ENCODE results near the gene TF. TPM values are rescaled to one million over a fixed set of nuclear protein-coding genes. Genes with fewer than 3 reads are reported as not detected.

Gene TF
- total RNA-seq, 1 experiment from 2014 or later, result not detected

GRCh38 chr3:133747373-133747772, 1.2 kb downstream of the TF start:
- no peak for DNase-seq (ENCODE audit: low spot score)

- DNase-seq (ENCODE audit: low spot score), result no peak
Measured at GRCh38 chr3:133747907-133748639, 1.9 kb downstream of the TF start.

DNA sequence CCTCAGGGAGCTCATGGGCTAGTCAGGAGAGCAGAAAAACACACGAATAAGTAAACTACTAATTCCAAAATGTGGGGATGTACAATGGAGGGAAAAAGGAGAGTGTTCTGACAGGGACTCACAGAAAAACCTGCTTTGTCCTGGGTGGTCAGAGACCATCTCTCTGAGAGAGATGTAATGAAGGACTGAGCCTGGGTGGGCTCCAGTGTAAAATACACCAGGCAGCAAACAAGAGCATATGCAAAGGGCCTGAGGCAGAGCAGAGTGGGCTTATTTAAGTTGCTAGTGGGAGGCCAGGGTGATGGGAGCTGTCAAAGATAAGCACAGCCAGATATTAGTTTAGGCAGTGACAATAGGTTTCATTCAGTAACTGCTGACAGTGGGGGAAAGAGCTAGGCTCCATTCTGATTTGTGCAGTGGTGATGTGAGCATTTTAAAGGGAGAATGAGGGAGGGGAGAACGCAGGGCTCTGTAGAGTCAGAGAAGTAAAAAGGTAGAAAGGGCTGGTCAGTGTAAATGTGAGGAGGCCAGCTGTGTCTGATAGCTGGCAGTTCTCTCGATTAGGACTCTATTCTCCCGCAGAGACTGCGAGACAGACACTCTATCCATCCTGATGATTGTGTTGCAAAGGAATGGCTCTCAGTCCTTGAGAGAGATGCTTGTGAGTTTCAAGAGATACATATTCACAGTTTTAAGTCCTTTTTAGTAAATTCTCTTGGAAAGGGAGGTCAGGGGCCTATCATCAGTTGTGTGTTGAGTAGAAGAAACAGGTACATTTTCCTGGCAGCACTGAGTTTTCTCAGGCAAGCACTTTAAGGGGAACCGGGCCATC, 3.5 kb downstream of the TF start:
- no peak for DNase-seq (ENCODE audit: low spot score)

DNA sequence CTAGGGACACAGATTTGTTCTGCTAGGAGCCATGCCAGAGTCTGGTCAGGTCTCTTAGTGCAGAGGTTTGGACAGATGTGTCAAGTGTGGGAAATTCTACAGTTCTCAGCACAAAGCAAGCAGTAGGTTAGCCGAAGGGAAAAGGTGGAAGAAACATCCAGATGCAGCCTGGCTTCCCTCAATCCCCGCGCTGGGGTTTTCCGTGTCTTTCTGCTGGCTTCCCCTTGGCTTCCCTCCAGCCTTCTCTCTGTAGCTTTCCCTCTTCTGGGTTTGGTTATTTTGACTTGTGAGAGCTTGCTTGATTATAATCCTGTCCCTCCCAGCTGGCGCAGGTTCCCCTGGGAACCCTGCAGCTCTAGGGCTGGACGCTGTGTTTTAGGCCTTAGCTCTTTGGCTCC, 4.1 kb downstream of the TF start:
- no peak for DNase-seq (ENCODE audit: low spot score)

GRCh38 chr3:133753107-133753778, 7.0 kb downstream of the TF start:
- DNase-seq (ENCODE audit: low spot score), result no peak

DNA sequence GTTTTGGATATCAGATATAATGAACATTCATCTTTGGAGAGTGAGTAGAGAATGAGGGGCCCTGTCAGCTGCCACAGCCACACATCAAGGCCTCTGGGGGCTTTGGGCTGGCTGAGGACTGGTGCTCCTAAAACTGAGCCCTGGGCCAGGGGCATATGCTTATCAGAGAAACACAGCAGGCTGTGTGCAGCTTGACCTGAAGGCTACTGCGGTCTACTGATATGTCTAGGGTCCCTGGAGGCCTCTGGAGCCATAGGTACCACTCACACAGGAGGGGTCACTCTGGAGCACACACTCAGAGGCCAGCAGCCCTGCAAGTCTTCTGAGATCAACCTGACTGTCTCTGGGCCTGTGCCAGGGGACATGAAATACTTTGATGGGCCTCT, 7.6 kb downstream of the TF start:
- DNase-seq (ENCODE audit: low spot score), result no peak

- no peak for DNase-seq (ENCODE audit: low spot score)
Measured at GRCh38 chr3:133754455-133754854, 8.3 kb downstream of the TF start.

DNA sequence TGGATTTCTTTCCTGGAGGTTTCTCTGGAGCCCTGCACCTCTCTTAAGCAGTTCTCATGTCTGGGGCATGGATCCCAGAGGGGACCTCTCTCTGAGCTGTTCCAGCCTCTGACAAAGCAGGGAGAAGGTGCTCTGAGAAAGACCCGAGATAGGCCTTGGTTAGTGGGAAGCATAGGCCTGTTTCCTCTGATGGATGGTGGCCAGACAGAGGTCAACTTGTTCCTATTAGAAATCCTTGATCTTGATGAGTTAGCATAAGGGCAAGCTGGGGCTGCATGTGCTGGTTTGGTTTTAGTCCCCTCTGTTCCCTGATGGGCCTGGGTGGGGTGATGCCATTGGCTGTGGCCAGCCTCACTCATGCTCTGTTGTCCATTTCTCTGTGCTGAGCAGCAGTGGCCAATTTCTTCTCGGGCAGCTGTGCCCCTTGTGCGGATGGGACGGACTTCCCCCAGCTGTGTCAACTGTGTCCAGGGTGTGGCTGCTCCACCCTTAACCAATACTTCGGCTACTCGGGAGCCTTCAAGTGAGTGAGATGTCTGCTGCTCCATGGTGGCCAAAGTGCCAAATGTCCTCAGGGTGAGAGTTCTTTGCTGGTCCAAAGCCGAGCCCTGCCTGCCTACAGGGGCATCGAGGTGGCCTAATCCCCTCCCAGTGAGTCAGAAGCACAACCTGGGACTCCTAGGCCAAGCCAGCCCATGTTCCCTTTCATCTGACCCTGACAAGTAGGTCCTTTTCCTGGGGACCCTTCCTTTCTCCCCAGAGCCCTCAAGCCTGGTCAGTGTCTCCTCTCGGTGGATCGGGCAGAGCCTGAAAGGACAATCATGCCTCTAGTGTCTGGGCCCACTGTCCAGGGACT, 9.0 kb downstream of the TF start:
- no peak for DNase-seq (ENCODE audit: low spot score)

GRCh38 chr3:133756716-133757694, 10.8 kb downstream of the TF start:
- no peak for DNase-seq (ENCODE audit: low spot score)

DNA sequence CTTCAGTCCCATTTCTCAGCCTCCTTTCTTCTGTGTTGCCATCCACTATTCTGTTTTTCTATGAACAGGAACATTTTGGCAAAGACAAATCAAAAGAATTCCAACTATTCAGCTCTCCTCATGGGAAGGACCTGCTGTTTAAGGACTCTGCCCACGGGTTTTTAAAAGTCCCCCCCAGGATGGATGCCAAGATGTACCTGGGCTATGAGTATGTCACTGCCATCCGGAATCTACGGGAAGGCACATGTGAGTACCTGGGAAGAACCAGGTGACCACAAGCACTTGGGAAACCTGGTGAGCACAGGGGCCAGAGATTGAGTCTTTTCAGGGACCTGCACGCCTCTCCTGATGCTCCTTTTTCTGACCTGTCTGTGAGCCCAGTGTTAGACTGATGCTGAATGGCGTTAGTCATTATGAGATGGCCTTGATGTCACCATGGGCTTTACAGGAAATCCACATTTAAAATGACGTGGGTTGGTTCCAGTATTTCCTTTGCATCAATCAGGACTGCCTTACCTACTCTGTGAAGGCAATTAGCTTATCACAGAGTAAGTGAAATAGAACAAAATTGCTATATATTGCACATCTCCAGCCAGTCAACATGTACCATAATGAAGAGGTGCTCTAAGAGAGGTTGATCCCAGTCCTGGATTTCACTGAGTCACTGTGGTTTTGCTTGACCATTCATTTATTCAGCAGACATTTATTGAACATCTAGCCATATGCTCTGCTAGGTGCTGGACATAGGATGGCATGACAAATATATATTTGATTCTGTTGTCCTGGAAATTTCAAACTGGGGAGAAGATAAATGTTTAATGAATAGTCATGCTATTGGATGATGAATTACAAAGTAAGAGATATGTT, 11.7 kb downstream of the TF start:
- DNase-seq (ENCODE audit: low spot score), result no peak

DNA sequence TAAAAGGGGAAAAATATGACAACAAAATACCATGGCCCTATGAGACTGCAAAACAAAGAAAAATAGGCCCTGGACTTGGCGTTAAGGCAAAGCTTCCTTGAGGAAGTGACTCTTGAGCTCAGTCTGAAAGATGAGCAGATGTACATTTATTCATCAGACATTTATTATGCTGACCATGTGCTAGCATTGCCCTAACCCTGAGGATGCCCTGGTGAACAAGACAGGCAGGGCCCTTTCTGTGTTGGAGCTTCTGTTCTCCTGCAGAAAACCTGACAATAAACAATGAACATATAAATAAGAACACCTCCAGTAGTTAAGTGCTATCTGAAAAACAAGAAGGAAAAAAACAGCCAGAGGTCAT, 12.4 kb downstream of the TF start:
- DNase-seq (ENCODE audit: low spot score), result no peak

DNA sequence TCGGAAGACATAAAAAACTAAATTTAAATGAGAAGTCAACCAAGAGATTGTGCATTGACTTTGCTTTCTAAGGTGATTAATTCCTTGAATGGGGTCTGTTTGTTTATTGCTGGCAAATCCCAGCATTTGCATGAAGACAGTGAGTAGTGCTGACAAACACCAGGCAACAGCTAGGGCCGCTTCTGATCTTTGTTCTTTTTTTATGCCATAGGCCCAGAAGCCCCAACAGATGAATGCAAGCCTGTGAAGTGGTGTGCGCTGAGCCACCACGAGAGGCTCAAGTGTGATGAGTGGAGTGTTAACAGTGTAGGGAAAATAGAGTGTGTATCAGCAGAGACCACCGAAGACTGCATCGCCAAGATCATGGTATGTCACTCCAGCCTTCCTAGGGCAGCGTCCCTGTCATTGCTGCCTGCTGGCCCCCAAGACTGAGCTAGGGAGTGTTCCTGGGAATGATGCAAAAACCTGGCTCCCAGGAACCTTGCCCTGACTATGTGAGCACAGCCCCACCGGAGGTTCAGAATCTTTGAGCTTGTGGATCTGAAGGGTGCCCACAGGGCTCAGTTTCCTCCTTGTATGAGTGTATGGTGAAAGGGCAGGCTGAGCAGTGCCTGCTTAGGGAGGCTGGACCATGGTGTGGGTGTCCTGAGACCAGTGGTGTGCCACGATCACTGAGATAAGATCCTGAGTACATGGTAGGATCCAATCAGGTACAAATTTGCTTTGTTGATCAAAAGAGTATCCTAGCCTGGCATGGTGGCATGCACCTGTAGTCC, 13.0 kb downstream of the TF start:
- no peak for DNase-seq (ENCODE audit: low spot score)

- DNase-seq (ENCODE audit: low spot score), result no peak
Measured at GRCh38 chr3:133759740-133760305, 13.6 kb downstream of the TF start.

GRCh38 chr3:133760916-133761315, 14.7 kb downstream of the TF start:
- DNase-seq (ENCODE audit: low spot score), result no peak

DNA sequence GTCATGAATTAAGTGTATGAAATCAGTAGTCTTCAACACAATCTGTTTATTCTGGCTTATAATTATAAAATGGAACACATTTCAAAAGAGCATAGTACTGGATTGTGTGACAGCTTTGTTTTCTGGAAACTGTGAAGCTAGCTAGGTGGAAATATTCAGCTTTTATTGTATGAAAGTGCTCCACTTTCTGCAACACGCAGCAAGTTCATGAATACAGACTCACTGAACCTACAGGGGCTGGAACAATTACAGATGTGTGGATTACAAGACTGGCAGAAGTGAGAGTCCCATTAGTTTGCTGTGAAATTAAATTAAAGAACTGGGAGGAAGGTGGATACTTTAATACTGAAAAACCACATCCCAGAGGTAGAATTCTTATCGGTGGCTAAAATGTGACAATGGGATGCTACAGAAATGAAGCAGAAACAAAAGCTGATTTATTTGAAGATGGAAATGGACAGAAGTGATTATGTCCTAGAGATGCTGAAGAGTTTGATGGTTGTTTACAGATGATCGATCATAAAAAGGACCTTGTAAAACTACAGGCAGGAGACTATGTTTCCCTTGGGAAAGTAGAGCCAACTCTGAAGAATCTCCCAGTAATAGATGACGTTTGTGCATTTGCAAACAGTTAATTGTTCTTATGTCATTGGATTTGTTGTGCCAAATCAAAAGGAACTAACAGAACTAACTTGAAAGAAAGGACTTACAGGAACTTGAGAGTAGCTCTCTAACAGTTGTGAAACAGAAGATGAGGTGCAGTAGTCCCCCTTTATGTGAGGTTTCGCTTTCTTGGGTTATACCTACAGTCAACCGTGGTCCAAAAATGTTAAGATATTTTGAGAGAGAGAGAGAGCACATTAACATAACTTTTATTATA, 15.7 kb downstream of the TF start:
- no peak for DNase-seq (ENCODE audit: low spot score)

DNA sequence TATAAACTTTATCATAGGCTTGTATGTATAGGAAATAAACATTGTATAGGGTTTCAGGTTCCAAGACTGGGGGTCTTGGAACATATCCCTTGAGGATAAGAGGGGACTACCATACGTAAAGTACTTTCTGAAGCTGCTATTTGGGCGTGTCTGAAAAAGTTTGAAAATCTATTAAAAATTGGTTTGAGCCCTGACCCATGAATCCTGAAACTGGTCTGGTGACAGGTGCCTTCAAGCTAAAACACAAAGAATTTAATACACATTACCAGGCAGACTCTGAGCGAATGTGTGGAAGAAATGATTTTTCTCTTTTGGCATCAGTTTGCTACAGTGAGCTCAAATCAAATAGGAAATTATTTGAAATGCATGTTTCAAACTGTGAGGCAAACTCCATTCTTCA, 16.3 kb downstream of the TF start:
- no peak for DNase-seq (ENCODE audit: low spot score)

Data from H4 (cell line).